HepG2 (cell line): ENCODE results near the gene MX2.

Source experiments
- POLR2A ChIP-seq, 2 experiments: IDR thresholded peaks; 2 replicates each; pipeline ENCODE4 v1.6.1; 2011; ENCODE audit warnings: low read depth in 2 of 2, low read length in 2 of 2, mild to moderate bottlenecking in 1 of 2, moderate library complexity in 1 of 2; ENCODE audit not compliant: insufficient read depth in 1 of 2
- POLR2AphosphoS5 ChIP-seq: IDR thresholded peaks from 2 replicates; pipeline ENCODE4 v1.6.1; 2012; ENCODE audit warnings: low read depth, low read length
- ZBTB1 ChIP-seq: sonication (generic); formaldehyde crosslinking; IDR thresholded peaks from 2 replicates; pipeline ENCODE4 v1.4.0; 2020; ENCODE audit warnings: missing genetic modification reagents, borderline replicate concordance
- ZNF234 ChIP-seq: sonication (generic); formaldehyde crosslinking; conservative IDR thresholded peaks from 2 replicates; pipeline ENCODE4 v1.5.1; 2020; ENCODE audit warnings: mild to moderate bottlenecking, missing genetic modification reagents
- ZNF24 ChIP-seq: fragments of 450-650 bp; IDR thresholded peaks from 2 replicates; pipeline ENCODE4 v1.6.1; 2017; ENCODE audit warnings: antibody characterized with exemption, mild to moderate bottlenecking
- TF ChIP-seq, protein P1 (sequence below): IDR thresholded peaks from 2 replicates; pipeline ENCODE4 v1.6.1; 2012; ENCODE audit warnings: inconsistent platforms
- TF ChIP-seq, protein P2 (sequence below): sonication (generic); formaldehyde crosslinking; IDR thresholded peaks from 2 replicates; pipeline ENCODE4 v1.5.0; 2020; ENCODE audit warnings: mild to moderate bottlenecking, missing genetic modification reagents, moderate library complexity
- TF ChIP-seq, protein P3 (sequence below), 2 experiments: sonication (generic) in 1 of 2; formaldehyde crosslinking in 1 of 2; IDR thresholded peaks; 2 replicates each; pipeline versions ENCODE4 v1.5.1 to v1.6.1; 2011 to 2020; ENCODE audit warnings: borderline replicate concordance in 1 of 2, low read depth in 1 of 2, low read length in 1 of 2, mild to moderate bottlenecking in 1 of 2, missing genetic modification reagents in 1 of 2, moderate library complexity in 1 of 2

DNA sequence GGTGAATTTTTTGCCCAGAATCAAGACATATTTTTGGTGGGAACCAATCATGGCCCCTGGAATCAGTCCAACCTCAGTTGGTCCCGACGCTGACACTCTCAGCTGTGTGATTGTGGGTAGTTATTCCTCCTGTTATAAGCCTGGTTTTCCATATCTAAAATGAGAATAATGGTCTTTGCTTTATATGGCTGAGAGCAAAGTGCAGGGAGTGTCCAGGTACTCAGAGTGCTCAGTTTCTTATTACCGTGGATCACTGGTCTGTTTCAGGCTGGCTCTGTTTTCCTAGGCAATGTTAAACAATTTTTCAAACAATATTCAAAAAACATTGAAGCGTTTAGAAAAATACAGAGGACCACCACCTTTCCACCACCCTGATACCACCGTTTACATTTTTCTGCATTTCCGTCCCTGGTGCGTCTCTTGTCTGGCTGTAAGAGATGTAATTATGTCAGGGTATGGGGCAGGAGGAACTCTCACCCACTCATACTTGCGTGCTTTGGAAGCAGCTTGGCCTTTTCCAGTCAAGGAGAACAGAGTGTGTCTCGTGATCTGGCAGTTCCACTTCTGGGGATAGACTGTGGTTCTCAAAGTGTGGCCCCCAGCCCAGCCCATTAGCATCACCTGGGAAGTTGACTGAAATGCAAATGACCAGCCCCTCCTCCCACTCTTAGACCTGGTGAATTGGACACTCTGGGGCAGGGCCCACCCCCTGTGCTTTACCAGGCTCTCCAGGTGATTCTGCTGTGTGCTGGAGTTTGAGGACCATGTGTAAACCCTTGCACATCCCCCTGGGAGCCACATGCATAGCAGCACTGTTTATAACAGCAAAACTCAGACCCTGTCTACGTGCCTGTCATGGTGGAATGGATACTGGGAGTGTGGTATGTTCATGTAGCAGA, 71.0 kb downstream of the MX2 start:
- TF ChIP-seq, protein P1, sequence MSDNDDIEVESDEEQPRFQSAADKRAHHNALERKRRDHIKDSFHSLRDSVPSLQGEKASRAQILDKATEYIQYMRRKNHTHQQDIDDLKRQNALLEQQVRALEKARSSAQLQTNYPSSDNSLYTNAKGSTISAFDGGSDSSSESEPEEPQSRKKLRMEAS = no peak
- TF ChIP-seq ZNF234 (CRISPR knock-in tag) = no peak
- TF ChIP-seq, protein P2, sequence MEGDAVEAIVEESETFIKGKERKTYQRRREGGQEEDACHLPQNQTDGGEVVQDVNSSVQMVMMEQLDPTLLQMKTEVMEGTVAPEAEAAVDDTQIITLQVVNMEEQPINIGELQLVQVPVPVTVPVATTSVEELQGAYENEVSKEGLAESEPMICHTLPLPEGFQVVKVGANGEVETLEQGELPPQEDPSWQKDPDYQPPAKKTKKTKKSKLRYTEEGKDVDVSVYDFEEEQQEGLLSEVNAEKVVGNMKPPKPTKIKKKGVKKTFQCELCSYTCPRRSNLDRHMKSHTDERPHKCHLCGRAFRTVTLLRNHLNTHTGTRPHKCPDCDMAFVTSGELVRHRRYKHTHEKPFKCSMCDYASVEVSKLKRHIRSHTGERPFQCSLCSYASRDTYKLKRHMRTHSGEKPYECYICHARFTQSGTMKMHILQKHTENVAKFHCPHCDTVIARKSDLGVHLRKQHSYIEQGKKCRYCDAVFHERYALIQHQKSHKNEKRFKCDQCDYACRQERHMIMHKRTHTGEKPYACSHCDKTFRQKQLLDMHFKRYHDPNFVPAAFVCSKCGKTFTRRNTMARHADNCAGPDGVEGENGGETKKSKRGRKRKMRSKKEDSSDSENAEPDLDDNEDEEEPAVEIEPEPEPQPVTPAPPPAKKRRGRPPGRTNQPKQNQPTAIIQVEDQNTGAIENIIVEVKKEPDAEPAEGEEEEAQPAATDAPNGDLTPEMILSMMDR (CRISPR knock-in tag) = no peak
- TF ChIP-seq ZNF24 = no peak
- TF ChIP-seq ZBTB1 = no peak
- TF ChIP-seq, protein P3, sequence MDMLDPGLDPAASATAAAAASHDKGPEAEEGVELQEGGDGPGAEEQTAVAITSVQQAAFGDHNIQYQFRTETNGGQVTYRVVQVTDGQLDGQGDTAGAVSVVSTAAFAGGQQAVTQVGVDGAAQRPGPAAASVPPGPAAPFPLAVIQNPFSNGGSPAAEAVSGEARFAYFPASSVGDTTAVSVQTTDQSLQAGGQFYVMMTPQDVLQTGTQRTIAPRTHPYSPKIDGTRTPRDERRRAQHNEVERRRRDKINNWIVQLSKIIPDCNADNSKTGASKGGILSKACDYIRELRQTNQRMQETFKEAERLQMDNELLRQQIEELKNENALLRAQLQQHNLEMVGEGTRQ (IDR thresholded peaks at IDR 0.05; ENCODE audit: low read depth, low read length) = no peak
- TF ChIP-seq, protein P3 (CRISPR knock-in tag; IDR thresholded peaks at IDR 0.05; ENCODE audit: borderline replicate concordance) = no peak
- TF ChIP-seq POLR2AphosphoS5 = no peak
- no peak for TF ChIP-seq POLR2A (IDR thresholded peaks at IDR 0.05; ENCODE audit: insufficient read depth in 1 of 2, low read depth in 2 of 2, low read length in 2 of 2)
